Ecto neural progenitor cell (in vitro differentiated cells): ENCODE data around the gene GNAZ.
"Not testable (repeated sequence)": the region's sequence is repeated elsewhere in the genome, so short reads cannot be mapped to it uniquely, and the experiment has no call there.

Source experiments
- DNase-seq: peaks from one replicate; pipeline ENCODE4 v3.0.0-alpha.2; 2018; ENCODE audit warnings: low spot score

The GNAZ gene

GRCh38 chr22:23044570-23044969 is 25.7 kb upstream of the GNAZ start:
- DNase-seq: no peak

- no peak for DNase-seq
Measured at GRCh38 chr22:23045461-23045860, 24.9 kb upstream of the GNAZ start.

- no peak for DNase-seq
Measured at GRCh38 chr22:23047265-23047664, 23.1 kb upstream of the GNAZ start.

GRCh38 chr22:23047742-23048141 is 22.6 kb upstream of the GNAZ start:
- no peak for DNase-seq

- DNase-seq: not testable (repeated sequence)
Measured at GRCh38 chr22:23050546-23050945, 19.8 kb upstream of the GNAZ start.

- DNase-seq: no peak
Measured at GRCh38 chr22:23053051-23053707, 17.1 kb upstream of the GNAZ start.

GRCh38 chr22:23053912-23054530 is 16.3 kb upstream of the GNAZ start:
- DNase-seq: no peak

- no peak for DNase-seq
Measured at GRCh38 chr22:23054531-23055257, 15.6 kb upstream of the GNAZ start.

GRCh38 chr22:23055449-23056179 is 14.7 kb upstream of the GNAZ start:
- DNase-seq: no peak

GRCh38 chr22:23057331-23057730 is 13.0 kb upstream of the GNAZ start:
- no peak for DNase-seq

GRCh38 chr22:23058063-23058462 is 12.3 kb upstream of the GNAZ start:
- peak; percentile 34 for DNase-seq

- no peak for DNase-seq
Measured at GRCh38 chr22:23058481-23059283, 11.6 kb upstream of the GNAZ start.

GRCh38 chr22:23059284-23059948 is 10.9 kb upstream of the GNAZ start:
- no peak for DNase-seq

GRCh38 chr22:23060612-23061400 is 9.5 kb upstream of the GNAZ start:
- DNase-seq: peak; percentile 34

- DNase-seq: peak; percentile 34
Measured at GRCh38 chr22:23061471-23062280, 8.6 kb upstream of the GNAZ start.

- DNase-seq: no peak
Measured at GRCh38 chr22:23062616-23063538, 7.4 kb upstream of the GNAZ start.

GRCh38 chr22:23063539-23064380 is 6.6 kb upstream of the GNAZ start:
- peak; percentile 41 for DNase-seq
